ENCODE data around the gene PDE4D.

- no peak for TF ChIP-seq CTCF (IDR thresholded peaks at IDR 0.05)
- no peak for TF ChIP-seq POLR2A (IDR thresholded peaks at IDR 0.05)
Observed at GRCh38 chr5:58968350-58968749, 925.2 kb downstream of the PDE4D start.
